Measurements from ENCODE around the gene ZNF90. TPM values are rescaled to one million over a fixed set of nuclear protein-coding genes. Genes with fewer than 3 reads are reported as not detected.
"Not testable (repeated sequence)": the region's sequence is repeated elsewhere in the genome, so short reads cannot be mapped to it uniquely, and the experiment has no call there.

Gene ZNF90
- total and polyA plus RNA-seq, 2 donors (not counting 1 experiment from before 2014, with no cell fraction given), result 9.7 to 15.8 TPM

GRCh38 chr19:20080656-20081055 is 2.9 kb downstream of the ZNF90 start:
- DNase-seq, result no peak
- Mint-ChIP-seq H3K4me1 (peaks cover 26% of the 10 kb centered on the region), H3K27ac (no peak overlapping the region), H3K27me3 (no peaks in the 10 kb centered on the region), H3K9me3 (ENCODE audit: insufficient read depth) (no peaks in the 10 kb centered on the region), H3K4me3 (no peak overlapping the region)
- no peak overlapping the region for H3K27ac ChIP-seq (ENCODE audit: low read length in 2 of 2)
- no peak overlapping the region for H3K9ac ChIP-seq (ENCODE audit: low read length)
- no peaks in the 10 kb centered on the region for H3K27me3 ChIP-seq (replicated peaks in 1 of 4; ENCODE audit: control extremely low read depth in 1 of 4, control insufficient read depth in 3 of 4, insufficient read depth in 4 of 4, low read length in 3 of 4)
- H3K36me3 ChIP-seq (replicated peaks in 1 of 2; ENCODE audit: control extremely low read depth in 1 of 2, control insufficient read depth in 1 of 2, extremely low read depth in 1 of 2, insufficient read depth in 2 of 2, low read length in 1 of 2), result no peaks in the 10 kb centered on the region
- intact Hi-C loops (cut with micrococcal nuclease), result no loop called here
- H2AFZ ChIP-seq (ENCODE audit: insufficient read depth, low read depth, low read length, poor library complexity, severe bottlenecking), result no peak overlapping the region
- H3K4me1 ChIP-seq (ENCODE audit: control insufficient read depth in 2 of 2, insufficient read depth in 2 of 2, low read length in 2 of 2), result peaks cover 10 to 14% of the 10 kb centered on the region in 2 donors
- no peaks in the 10 kb centered on the region for H4K20me1 ChIP-seq (ENCODE audit: control insufficient read depth, insufficient read depth, low read length, poor library complexity, severe bottlenecking)
- 100% methylated on average over 3 of the region's 3 CpGs for WGBS (ENCODE audit: insufficient coverage)
- H3K4me3 ChIP-seq (ENCODE audit: control extremely low read depth in 1 of 5, extremely low read depth in 1 of 5, insufficient read depth in 1 of 5, low read depth in 2 of 5, low read length in 4 of 5), result no peak overlapping the region
- POLR2A ChIA-PET, result no interaction called here
- CTCF ChIA-PET, result no interaction called here
- H3K79me2 ChIP-seq (ENCODE audit: control insufficient read depth, insufficient read depth, low read length), result peaks cover 28% of the 10 kb centered on the region
- peaks cover 0 to 32% (median 2%) of the 10 kb centered on the region in 3 donors for H3K9me3 ChIP-seq (ENCODE audit: control extremely low read depth in 1 of 3, control insufficient read depth in 2 of 3, insufficient read depth in 1 of 3, low read length in 2 of 3)
- TF ChIP-seq CTCF (IDR thresholded peaks at IDR 0.05) (no peak), EZH2 (IDR thresholded peaks at IDR 0.05; ENCODE audit: borderline replicate concordance, insufficient read depth, low read depth, low read length, poor library complexity, severe bottlenecking) (no peak)
- ATAC-seq (ENCODE audit: low read depth), result no peak
- H3K4me2 ChIP-seq (replicated peaks; ENCODE audit: low read depth, low read length, poor library complexity, severe bottlenecking), result no peak overlapping the region

GRCh38 chr19:20082232-20082833 is 4.5 kb downstream of the ZNF90 start:
- no CpG with 5 or more reads among the region's 3 CpGs for WGBS (ENCODE audit: insufficient coverage)
- not testable (repeated sequence) for H3K4me3 Mint-ChIP-seq
- CTCF ChIA-PET, result interaction anchor here (0.6 kb wide), 1 partner anchor 85 kb away, joined by 3 read pairs; no protein-coding TSS in a partner anchor

GRCh38 chr19:20082876-20083275 is 5.1 kb downstream of the ZNF90 start:
- H3K9ac ChIP-seq (ENCODE audit: low read length); H3K27ac ChIP-seq (ENCODE audit: low read length in 2 of 2); CTCF ChIA-PET; H3K27ac Mint-ChIP-seq; intact Hi-C loops (cut with micrococcal nuclease); DNase-seq; H4K20me1 ChIP-seq (ENCODE audit: control insufficient read depth, insufficient read depth, low read length, poor library complexity, severe bottlenecking); H3K4me2 ChIP-seq (replicated peaks; ENCODE audit: low read depth, low read length, poor library complexity, severe bottlenecking); ATAC-seq (ENCODE audit: low read depth); H3K9me3 Mint-ChIP-seq (ENCODE audit: insufficient read depth); H3K4me3 ChIP-seq (ENCODE audit: control extremely low read depth in 1 of 5, extremely low read depth in 1 of 5, insufficient read depth in 1 of 5, low read depth in 2 of 5, low read length in 4 of 5); H3K4me3 Mint-ChIP-seq; H3K36me3 ChIP-seq (replicated peaks in 1 of 2; ENCODE audit: control extremely low read depth in 1 of 2, control insufficient read depth in 1 of 2, extremely low read depth in 1 of 2, insufficient read depth in 2 of 2, low read length in 1 of 2); H3K27me3 ChIP-seq (replicated peaks in 1 of 4; ENCODE audit: control extremely low read depth in 1 of 4, control insufficient read depth in 3 of 4, insufficient read depth in 4 of 4, low read length in 3 of 4); POLR2A ChIA-PET; H2AFZ ChIP-seq (ENCODE audit: insufficient read depth, low read depth, low read length, poor library complexity, severe bottlenecking); H3K27me3 Mint-ChIP-seq: not testable (repeated sequence)
- peaks cover 22% of the 10 kb centered on the region for H3K4me1 Mint-ChIP-seq
- Histone ChIP-seq H3K9me3 (ENCODE audit: control extremely low read depth in 1 of 3, control insufficient read depth in 2 of 3, insufficient read depth in 1 of 3, low read length in 2 of 3) (peaks cover 0 to 21% (median 2%) of the 10 kb centered on the region in 3 donors), H3K79me2 (ENCODE audit: control insufficient read depth, insufficient read depth, low read length) (peaks cover 39% of the 10 kb centered on the region), H3K4me1 (ENCODE audit: control insufficient read depth in 2 of 2, insufficient read depth in 2 of 2, low read length in 2 of 2) (peaks cover 10 to 13% of the 10 kb centered on the region in 2 donors)
- no CpG with 5 or more reads among the region's 7 CpGs for WGBS (ENCODE audit: insufficient coverage)

More at GRCh38 chr19:20082232-20082833, 4.5 kb downstream of the ZNF90 start:
- intact Hi-C loops (cut with micrococcal nuclease); H3K36me3 ChIP-seq (replicated peaks in 1 of 2; ENCODE audit: control extremely low read depth in 1 of 2, control insufficient read depth in 1 of 2, extremely low read depth in 1 of 2, insufficient read depth in 2 of 2, low read length in 1 of 2); POLR2A ChIA-PET; H2AFZ ChIP-seq (ENCODE audit: insufficient read depth, low read depth, low read length, poor library complexity, severe bottlenecking); H3K27me3 Mint-ChIP-seq; ATAC-seq (ENCODE audit: low read depth); H3K4me2 ChIP-seq (replicated peaks; ENCODE audit: low read depth, low read length, poor library complexity, severe bottlenecking); H3K9ac ChIP-seq (ENCODE audit: low read length); DNase-seq; H3K27ac Mint-ChIP-seq; H4K20me1 ChIP-seq (ENCODE audit: control insufficient read depth, insufficient read depth, low read length, poor library complexity, severe bottlenecking); H3K9me3 Mint-ChIP-seq (ENCODE audit: insufficient read depth); H3K27me3 ChIP-seq (replicated peaks in 1 of 4; ENCODE audit: control extremely low read depth in 1 of 4, control insufficient read depth in 3 of 4, insufficient read depth in 4 of 4, low read length in 3 of 4); H3K4me3 ChIP-seq (ENCODE audit: control extremely low read depth in 1 of 5, extremely low read depth in 1 of 5, insufficient read depth in 1 of 5, low read depth in 2 of 5, low read length in 4 of 5); H3K27ac ChIP-seq (ENCODE audit: low read length in 2 of 2): not testable (repeated sequence)
- H3K4me1 ChIP-seq (ENCODE audit: control insufficient read depth in 2 of 2, insufficient read depth in 2 of 2, low read length in 2 of 2), result peaks cover 10 to 14% of the 10 kb centered on the region in 2 donors
- H3K9me3 ChIP-seq (ENCODE audit: control extremely low read depth in 1 of 3, control insufficient read depth in 2 of 3, insufficient read depth in 1 of 3, low read length in 2 of 3), result peaks cover 0 to 25% (median 2%) of the 10 kb centered on the region in 3 donors
- peaks cover 26% of the 10 kb centered on the region for H3K4me1 Mint-ChIP-seq
- peaks cover 34% of the 10 kb centered on the region for H3K79me2 ChIP-seq (ENCODE audit: control insufficient read depth, insufficient read depth, low read length)

Measured in B cell (primary cell).